ENCODE measurements around the gene HSPA6.
"Not testable (repeated sequence)": the region's sequence is repeated elsewhere in the genome, so short reads cannot be mapped to it uniquely, and the experiment has no call there.

Gene HSPA6

DNA sequence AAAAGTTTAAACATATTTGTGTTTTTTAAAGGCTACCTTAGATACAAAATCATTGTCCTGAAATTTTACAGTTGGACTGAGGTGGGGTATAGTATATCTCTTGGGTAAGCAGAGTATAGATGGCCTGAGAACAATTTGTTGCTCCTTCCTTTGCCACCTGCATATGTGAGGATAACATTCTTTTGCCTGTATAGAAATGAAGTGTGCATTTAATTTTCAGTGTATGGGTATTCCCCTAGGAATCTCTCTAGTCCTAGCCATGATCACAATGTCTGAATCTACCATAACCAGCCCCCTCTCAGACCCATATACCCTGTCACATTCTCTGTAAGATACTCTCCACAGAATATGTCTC lies 21.0 kb upstream of the HSPA6 start:
- TF ChIP-seq, protein P1, sequence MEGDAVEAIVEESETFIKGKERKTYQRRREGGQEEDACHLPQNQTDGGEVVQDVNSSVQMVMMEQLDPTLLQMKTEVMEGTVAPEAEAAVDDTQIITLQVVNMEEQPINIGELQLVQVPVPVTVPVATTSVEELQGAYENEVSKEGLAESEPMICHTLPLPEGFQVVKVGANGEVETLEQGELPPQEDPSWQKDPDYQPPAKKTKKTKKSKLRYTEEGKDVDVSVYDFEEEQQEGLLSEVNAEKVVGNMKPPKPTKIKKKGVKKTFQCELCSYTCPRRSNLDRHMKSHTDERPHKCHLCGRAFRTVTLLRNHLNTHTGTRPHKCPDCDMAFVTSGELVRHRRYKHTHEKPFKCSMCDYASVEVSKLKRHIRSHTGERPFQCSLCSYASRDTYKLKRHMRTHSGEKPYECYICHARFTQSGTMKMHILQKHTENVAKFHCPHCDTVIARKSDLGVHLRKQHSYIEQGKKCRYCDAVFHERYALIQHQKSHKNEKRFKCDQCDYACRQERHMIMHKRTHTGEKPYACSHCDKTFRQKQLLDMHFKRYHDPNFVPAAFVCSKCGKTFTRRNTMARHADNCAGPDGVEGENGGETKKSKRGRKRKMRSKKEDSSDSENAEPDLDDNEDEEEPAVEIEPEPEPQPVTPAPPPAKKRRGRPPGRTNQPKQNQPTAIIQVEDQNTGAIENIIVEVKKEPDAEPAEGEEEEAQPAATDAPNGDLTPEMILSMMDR (IDR thresholded peaks at IDR 0.05; ENCODE audit: low read length, missing control alignments): no peak
- H3K4me3 ChIP-seq (replicated peaks; ENCODE audit: low read depth, low read length): no peak overlapping the region
- no peak for DNase-seq (ENCODE audit: low read depth)

DNA sequence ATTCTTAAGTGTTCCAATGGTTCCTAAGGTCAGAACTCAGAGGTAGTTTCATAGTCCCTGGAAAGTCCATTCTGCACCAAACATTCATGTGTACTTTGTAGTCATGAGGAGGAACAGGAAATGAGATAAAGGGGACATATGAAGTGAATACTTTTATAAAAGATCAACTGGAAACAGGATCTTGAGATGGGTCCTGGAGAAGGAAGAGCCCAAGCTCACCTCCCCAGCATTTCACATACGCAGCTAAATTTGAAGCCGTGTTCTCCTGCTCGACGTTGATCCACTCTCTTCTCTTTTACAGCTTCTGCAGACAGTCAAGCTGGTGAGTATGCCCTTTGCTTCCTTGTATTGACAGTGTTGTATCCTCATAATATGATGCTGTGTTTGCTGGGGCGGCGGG lies 18.7 kb upstream of the HSPA6 start:
- no peak for DNase-seq (ENCODE audit: low read depth)
- no peak overlapping the region for H3K4me3 ChIP-seq (replicated peaks; ENCODE audit: low read depth, low read length)
- TF ChIP-seq, protein P1 (IDR thresholded peaks at IDR 0.05; ENCODE audit: low read length, missing control alignments): no peak

DNA sequence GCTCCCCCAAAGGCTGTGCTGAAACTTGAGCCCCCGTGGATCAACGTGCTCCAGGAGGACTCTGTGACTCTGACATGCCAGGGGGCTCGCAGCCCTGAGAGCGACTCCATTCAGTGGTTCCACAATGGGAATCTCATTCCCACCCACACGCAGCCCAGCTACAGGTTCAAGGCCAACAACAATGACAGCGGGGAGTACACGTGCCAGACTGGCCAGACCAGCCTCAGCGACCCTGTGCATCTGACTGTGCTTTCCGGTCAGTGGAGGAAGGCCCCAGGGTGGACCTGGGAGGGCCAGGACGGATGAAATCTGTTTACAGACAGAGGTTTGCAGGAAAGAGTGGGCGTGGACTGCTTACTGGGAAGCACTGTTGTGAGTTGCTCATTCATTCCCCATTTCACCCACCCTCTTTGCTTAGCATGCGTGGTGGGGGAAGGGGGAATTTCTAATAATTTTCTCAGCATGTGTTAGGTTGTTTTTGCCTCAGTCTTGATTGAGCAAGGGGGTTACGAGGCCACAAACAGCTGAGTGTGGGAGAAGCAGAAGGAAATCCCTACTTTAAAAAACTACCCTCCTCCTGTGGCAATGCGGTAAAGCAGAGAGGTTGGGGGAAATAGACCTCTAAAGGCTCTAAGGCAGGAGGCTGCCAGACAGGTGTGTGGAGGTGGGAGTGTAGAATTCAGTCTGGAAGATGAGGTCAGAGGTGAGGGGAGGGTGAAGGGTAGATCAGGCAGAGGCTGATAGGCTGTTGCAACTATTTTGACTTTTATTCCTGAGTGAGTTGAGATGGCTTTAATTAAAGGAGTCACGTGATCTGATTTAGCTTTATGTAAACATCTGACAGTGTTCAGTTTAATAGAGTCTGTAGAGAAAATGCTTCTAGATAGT lies 17.8 kb upstream of the HSPA6 start:
- H3K4me3 ChIP-seq (replicated peaks; ENCODE audit: low read depth, low read length): no peak overlapping the region
- DNase-seq (ENCODE audit: low read depth): peak; percentile 65
- TF ChIP-seq, protein P1 (IDR thresholded peaks at IDR 0.05; ENCODE audit: low read length, missing control alignments): no peak

DNA sequence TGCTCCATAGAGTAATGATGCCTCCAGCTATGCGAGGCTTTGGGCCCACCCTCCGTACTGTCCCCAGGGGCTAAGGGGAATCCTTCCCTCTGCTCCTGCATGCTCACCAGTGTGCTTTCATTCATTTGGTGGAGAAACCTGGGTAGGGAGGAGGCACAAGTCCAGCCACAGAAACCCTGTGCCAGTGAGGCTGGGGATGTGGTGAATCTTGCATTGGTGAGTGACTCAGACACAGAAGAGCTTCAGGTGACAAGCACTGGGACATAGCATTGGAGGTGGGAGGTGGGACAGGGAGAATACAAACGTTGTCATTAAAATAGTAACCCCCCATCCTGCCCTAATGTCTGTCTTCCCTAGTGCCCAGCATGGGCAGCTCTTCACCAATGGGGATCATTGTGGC lies 13.9 kb upstream of the HSPA6 start:
- H3K4me3 ChIP-seq (replicated peaks; ENCODE audit: low read depth, low read length): no peak overlapping the region
- DNase-seq (ENCODE audit: low read depth): no peak
- TF ChIP-seq, protein P1 (IDR thresholded peaks at IDR 0.05; ENCODE audit: low read length, missing control alignments): no peak

DNA sequence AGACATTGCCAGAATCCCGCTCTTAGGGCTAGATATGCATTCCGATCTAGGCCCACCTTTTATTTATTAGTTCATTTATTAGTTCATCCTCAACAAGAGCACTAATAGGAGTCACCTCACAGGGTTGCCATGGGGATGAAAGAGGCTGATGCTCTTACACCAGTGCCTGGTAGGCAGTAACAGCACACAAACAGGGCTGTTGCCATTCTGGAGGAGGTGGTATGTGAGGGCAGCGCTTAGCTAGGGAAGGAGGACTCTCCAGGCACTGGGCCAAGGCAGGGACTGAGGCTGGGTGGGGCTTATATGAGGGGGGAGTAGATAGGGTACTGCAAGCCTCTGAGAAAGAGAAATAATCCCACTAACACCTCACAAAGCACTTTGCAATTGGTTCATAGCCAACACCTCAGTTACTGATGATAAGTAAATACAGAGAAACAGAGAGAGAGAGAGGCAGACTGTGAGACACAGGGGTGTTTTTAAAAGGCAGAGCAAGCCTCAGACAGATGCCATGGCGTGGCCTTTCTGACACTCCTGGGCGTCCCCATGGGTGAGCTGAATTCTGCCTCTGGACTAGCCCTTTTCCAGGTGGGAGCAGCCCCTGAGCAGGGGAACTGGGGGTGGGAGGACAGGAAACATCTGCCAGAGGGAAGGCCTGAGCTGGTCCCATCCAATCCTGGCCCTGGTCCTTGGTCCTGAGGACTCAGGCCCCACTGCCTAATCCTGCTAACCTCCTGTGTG lies 13.2 kb upstream of the HSPA6 start:
- DNase-seq (ENCODE audit: low read depth): peak; percentile 26
- TF ChIP-seq, protein P1 (IDR thresholded peaks at IDR 0.05; ENCODE audit: low read length, missing control alignments): no peak
- no peak overlapping the region for H3K4me3 ChIP-seq (replicated peaks; ENCODE audit: low read depth, low read length)

DNA sequence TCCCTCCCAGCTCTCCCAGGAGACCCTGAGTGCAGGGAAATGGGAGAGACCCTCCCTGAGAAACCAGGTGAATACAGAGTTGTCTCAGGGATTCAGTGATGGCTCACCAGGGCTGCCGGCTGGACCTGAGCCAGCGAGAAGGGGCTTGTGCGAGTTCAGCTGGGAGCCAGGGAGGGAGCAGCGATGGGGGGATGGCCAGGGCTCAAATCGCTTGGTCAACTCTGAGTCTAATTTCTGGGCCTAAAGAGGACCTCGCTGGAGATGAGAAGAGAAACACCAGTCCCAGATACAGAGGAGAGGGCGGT lies 12.6 kb upstream of the HSPA6 start:
- TF ChIP-seq, protein P1 (IDR thresholded peaks at IDR 0.05; ENCODE audit: low read length, missing control alignments): no peak
- H3K4me3 ChIP-seq (replicated peaks; ENCODE audit: low read depth, low read length): no peak overlapping the region
- DNase-seq (ENCODE audit: low read depth): no peak

DNA sequence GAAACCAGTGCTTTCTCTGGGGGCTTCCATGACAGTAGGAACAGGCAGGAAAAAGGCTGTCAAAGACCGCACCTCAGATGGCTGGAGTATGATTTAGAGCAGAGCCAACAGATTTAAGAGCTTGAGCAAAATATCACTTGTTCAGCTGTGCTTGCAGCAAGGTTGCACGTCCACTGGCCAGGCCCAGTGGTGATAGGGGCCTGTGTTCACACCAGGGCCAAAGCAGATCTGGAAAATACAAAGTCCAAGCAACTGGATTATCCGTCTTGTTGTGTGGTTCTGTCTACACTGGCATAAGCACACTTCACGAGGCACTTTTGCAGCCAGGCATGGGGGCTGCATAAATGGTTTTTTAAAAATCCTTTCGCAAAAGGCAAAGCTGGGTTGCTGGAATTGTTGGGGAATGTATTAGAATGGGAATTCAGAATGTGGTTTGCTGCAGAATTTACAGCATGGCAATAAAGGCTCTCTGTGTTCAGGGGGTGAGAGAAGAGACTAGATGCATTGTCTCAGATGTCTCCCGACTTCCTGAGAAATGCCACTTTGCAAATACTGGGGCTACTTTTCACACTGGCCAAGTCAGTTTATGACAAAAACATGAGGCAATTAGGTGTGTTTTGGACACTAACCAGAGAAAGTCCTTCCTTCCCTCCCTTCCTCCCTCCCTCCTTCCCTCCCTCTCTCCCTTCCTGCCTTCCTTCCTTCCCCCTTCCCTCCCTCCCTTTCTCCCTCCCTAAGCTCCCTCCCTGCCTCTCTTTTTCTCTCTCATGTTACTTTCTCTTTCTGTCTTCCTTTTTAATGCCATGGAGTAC lies 11.5 kb upstream of the HSPA6 start:
- not testable (repeated sequence) for DNase-seq (ENCODE audit: low read depth); H3K4me3 ChIP-seq (replicated peaks; ENCODE audit: low read depth, low read length)

DNA sequence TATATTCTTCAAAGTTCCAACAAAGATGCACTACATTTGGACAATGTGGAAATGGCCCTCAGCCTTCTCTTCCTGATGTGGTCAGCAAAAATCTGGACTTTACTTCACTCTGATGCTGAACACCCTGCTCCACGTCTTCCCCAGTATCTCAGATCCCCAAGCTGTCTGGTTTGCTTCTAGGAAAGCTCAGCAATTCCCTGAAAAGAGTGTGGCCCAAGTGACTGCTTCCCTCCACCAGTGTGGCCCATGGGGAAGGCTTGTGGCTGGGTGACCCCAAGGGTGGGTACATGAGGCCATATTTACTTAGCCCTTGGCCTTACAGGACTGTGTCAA lies 10.9 kb upstream of the HSPA6 start:
- DNase-seq (ENCODE audit: low read depth); H3K4me3 ChIP-seq (replicated peaks; ENCODE audit: low read depth, low read length): not testable (repeated sequence)

DNA sequence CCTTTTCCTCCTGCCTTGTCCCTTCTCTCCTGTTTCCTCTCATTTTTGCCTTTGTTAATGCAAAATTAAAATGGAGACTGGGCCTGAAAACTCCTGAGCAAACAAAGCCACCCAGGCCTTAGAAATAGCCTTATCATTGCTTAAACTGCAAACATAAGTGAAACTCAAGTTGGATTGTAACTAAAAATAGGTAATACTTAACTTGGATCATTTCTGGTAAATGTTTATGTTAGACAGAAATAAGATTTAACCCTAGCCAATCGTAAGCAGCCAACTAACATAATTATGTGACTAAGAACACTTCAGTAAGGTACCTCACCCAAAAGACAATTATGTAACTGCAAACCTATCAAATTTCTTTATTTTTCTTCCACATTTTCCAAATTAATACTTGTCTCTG lies 10.4 kb upstream of the HSPA6 start:
- not testable (repeated sequence) for H3K4me3 ChIP-seq (replicated peaks; ENCODE audit: low read depth, low read length); DNase-seq (ENCODE audit: low read depth)

DNA sequence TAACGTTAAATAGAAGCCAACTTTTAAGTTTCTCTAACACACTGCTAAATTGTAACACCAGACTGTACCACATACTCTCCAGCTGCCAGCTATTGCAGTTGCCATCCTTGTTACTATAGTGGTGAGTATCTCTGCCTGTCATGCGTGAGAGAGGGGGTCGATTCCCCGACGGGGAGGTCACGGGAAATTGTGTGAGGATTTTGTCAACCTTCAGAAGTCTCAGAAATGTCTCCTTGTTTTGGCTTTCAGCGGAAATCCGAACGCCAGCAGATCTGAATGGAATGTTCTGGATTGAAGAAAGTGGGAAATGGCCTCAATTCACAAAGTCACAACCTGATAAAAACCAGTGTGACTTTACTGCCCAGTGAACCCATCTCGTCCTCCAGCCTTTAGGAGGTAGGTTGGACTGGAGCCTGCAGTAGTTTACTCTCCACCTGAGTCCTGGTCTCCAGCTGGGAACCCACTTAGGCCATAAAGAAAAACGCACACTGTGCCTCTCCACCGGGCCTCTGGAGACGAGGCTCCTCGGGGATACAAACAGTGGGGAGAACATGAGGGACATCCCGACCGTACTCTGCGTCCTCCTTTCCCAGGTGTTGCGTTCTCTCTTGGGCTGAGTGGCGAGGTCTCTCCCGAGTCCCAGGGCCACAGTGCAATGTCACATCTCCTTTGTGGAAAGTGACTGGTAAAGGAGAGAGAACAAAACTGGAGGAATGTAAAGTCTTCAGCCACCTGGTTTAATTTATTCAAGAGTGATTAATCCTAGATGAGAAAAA lies 1.1 kb upstream of the HSPA6 start:
- not testable (repeated sequence) for DNase-seq (ENCODE audit: low read depth); H3K4me3 ChIP-seq (replicated peaks; ENCODE audit: low read depth, low read length)

Measured in fibroblast of pulmonary artery (primary cell).